GM08714 (cell line): ENCODE measurements around the gene AKR7A3.
"Not testable (repeated sequence)": the region's sequence is repeated elsewhere in the genome, so short reads cannot be mapped to it uniquely, and the experiment has no call there.

ENCODE experiments used
- H3K4me3 ChIP-seq: fragments of 200-500 bp; sonication (Bioruptor generic); 2 replicates; pipeline ENCODE4 v1.5.1; 2014; ENCODE audit warnings: mild to moderate bottlenecking, low read length, inconsistent platforms
- ZNF274 ChIP-seq: IDR thresholded peaks from 2 replicates; pipeline ENCODE4 v1.6.1; 2012; ENCODE audit warnings: mild to moderate bottlenecking, low read depth, low read length

AKR7A3 gene

GRCh38 chr1:19284881-19285280, 3.7 kb downstream of the AKR7A3 start:
- no peak overlapping the region for H3K4me3 ChIP-seq
- TF ChIP-seq ZNF274 = no peak

- no peak for TF ChIP-seq ZNF274
- H3K4me3 ChIP-seq = no peak overlapping the region
Observed at GRCh38 chr1:19283891-19284290, 4.7 kb downstream of the AKR7A3 start.

GRCh38 chr1:19274636-19275035, 13.9 kb downstream of the AKR7A3 start:
- no peak overlapping the region for H3K4me3 ChIP-seq
- TF ChIP-seq ZNF274 = no peak

GRCh38 chr1:19273844-19274531, 14.6 kb downstream of the AKR7A3 start:
- H3K4me3 ChIP-seq = not testable (repeated sequence)

- H3K4me3 ChIP-seq = no peak overlapping the region
- TF ChIP-seq ZNF274 = no peak
Observed at GRCh38 chr1:19273106-19273843, 15.3 kb downstream of the AKR7A3 start.

GRCh38 chr1:19272064-19272463, 16.5 kb downstream of the AKR7A3 start:
- TF ChIP-seq ZNF274 = no peak
- no peak overlapping the region for H3K4me3 ChIP-seq

GRCh38 chr1:19270343-19270730, 18.2 kb downstream of the AKR7A3 start:
- H3K4me3 ChIP-seq = not testable (repeated sequence)

- H3K4me3 ChIP-seq = not testable (repeated sequence)
Observed at GRCh38 chr1:19269427-19270342, 18.9 kb downstream of the AKR7A3 start.

GRCh38 chr1:19268445-19268844, 20.1 kb downstream of the AKR7A3 start:
- TF ChIP-seq ZNF274 = no peak
- H3K4me3 ChIP-seq = no peak overlapping the region

GRCh38 chr1:19262744-19263143, 25.8 kb downstream of the AKR7A3 start:
- no peak for TF ChIP-seq ZNF274
- no peak overlapping the region for H3K4me3 ChIP-seq

- H3K4me3 ChIP-seq = no peak overlapping the region
- TF ChIP-seq ZNF274 = no peak
Observed at GRCh38 chr1:19262047-19262446, 26.5 kb downstream of the AKR7A3 start.

GRCh38 chr1:19260211-19261138, 28.1 kb downstream of the AKR7A3 start:
- no peak for TF ChIP-seq ZNF274
- no peak overlapping the region for H3K4me3 ChIP-seq

GRCh38 chr1:19258353-19258752, 30.2 kb downstream of the AKR7A3 start:
- no peak overlapping the region for H3K4me3 ChIP-seq
- TF ChIP-seq ZNF274 = no peak
